Type B pancreatic cell (in vitro differentiated cells): Measurements from ENCODE around the gene POLN. TPM values are rescaled to one million over a fixed set of nuclear protein-coding genes. Genes with fewer than 3 reads are reported as not detected.
A peak's percentile ranks its signal among the peaks of the same experiment; 100 is the strongest.

Source experiments
- DNase-seq: peaks from one replicate; pipeline ENCODE4 v3.0.0; 2021; ENCODE audit warnings: mixed read lengths; ENCODE audit not compliant: unreplicated experiment; ENCODE audit errors: extremely low spot score
- H3K27ac Mint-ChIP-seq: 2 replicates; pipeline ENCODE4 v1.8.0; 2021; ENCODE audit warnings: mild to moderate bottlenecking, mixed read lengths
- H3K27me3 Mint-ChIP-seq: 2 replicates; pipeline ENCODE4 v1.8.0; 2021; ENCODE audit warnings: mixed read lengths
- H3K36me3 Mint-ChIP-seq: 2 replicates; pipeline ENCODE4 v1.8.0; 2021; ENCODE audit warnings: mixed read lengths
- H3K4me1 Mint-ChIP-seq: one replicate; pipeline ENCODE4 v1.8.0; 2021; ENCODE audit warnings: mixed read lengths; ENCODE audit not compliant: unreplicated experiment
- H3K4me3 Mint-ChIP-seq: 2 replicates; pipeline ENCODE4 v1.8.0; 2021; ENCODE audit warnings: mild to moderate bottlenecking, mixed read lengths
- H3K9me3 Mint-ChIP-seq: 2 replicates; pipeline ENCODE4 v1.8.0; 2021; ENCODE audit warnings: mixed read lengths
- CTCF ChIP-seq: fragments of 200-600 bp; sonication (generic); conservative IDR thresholded peaks from 2 replicates; pipeline ENCODE4 v1.5.0; 2021; ENCODE audit warnings: antibody characterized with exemption, mild to moderate bottlenecking
- total RNA-seq: library from RNA; stranded (reverse); gene quantifications from 2 replicates; pipeline ENCODE4 v1.2.1, GENCODE V29; 2021; ENCODE audit warnings: low replicate concordance

POLN gene
- total RNA-seq, 1 donor from 2014 or later, result 4.1 TPM

GRCh38 chr4:2256156-2256731 is 14.3 kb upstream of the POLN start:
- H3K4me1 Mint-ChIP-seq, result peaks cover 6% of the 10 kb centered on the region
- peaks cover 9% of the 10 kb centered on the region for H3K36me3 Mint-ChIP-seq
- no peak overlapping the region for H3K4me3 Mint-ChIP-seq
- no peaks in the 10 kb centered on the region for H3K27me3 Mint-ChIP-seq
- DNase-seq, result no peak
- no peak for TF ChIP-seq CTCF
- no peak overlapping the region for H3K27ac Mint-ChIP-seq
- no peaks in the 10 kb centered on the region for H3K9me3 Mint-ChIP-seq

GRCh38 chr4:2255501-2256155 is 13.7 kb upstream of the POLN start:
- Mint-ChIP-seq H3K27ac (no peak overlapping the region), H3K4me1 (peaks cover 6% of the 10 kb centered on the region), H3K27me3 (no peaks in the 10 kb centered on the region), H3K36me3 (peaks cover 9% of the 10 kb centered on the region), H3K4me3 (no peak overlapping the region), H3K9me3 (no peaks in the 10 kb centered on the region)
- peak; percentile 68 for DNase-seq
- TF ChIP-seq CTCF, result no peak

- H3K9me3 Mint-ChIP-seq, result no peaks in the 10 kb centered on the region
- no peak for TF ChIP-seq CTCF
- H3K27me3 Mint-ChIP-seq, result no peaks in the 10 kb centered on the region
- no peak overlapping the region for H3K4me3 Mint-ChIP-seq
- DNase-seq, result no peak
- peaks cover 6% of the 10 kb centered on the region for H3K4me1 Mint-ChIP-seq
- peaks cover 9% of the 10 kb centered on the region for H3K36me3 Mint-ChIP-seq
- peak overlapping the region; percentile 8 for H3K27ac Mint-ChIP-seq
These were observed 13.0 kb upstream of the POLN start for GRCh38 chr4:2254665-2255500.

GRCh38 chr4:2253160-2254084 is 11.5 kb upstream of the POLN start:
- H3K27me3 Mint-ChIP-seq, result no peaks in the 10 kb centered on the region
- peaks cover 9% of the 10 kb centered on the region for H3K36me3 Mint-ChIP-seq
- peak overlapping the region; percentile 59 for H3K27ac Mint-ChIP-seq
- DNase-seq, result no peak
- H3K4me3 Mint-ChIP-seq, result no peak overlapping the region
- no peak for TF ChIP-seq CTCF
- no peaks in the 10 kb centered on the region for H3K9me3 Mint-ChIP-seq
- peaks cover 6% of the 10 kb centered on the region for H3K4me1 Mint-ChIP-seq

GRCh38 chr4:2252530-2253091 is 10.7 kb upstream of the POLN start:
- no peak for DNase-seq
- H3K27ac Mint-ChIP-seq, result peak overlapping the region; percentile 59

More at GRCh38 chr4:2252530-2253091, 10.7 kb upstream of the POLN start:
- Mint-ChIP-seq H3K36me3 (peaks cover 9% of the 10 kb centered on the region), H3K27me3 (no peaks in the 10 kb centered on the region), H3K9me3 (no peaks in the 10 kb centered on the region), H3K4me3 (no peak overlapping the region), H3K4me1 (peaks cover 6% of the 10 kb centered on the region)
- TF ChIP-seq CTCF, result no peak
